IPS-15b (cell line): Measurements from ENCODE around the gene DNASE1L1.

Experiments
- H3K27me3 ChIP-seq: one replicate; pipeline ENCODE4 v1.6.1; 2013; ENCODE audit warnings: low read length; ENCODE audit not compliant: control insufficient read depth, insufficient read depth
- H3K36me3 ChIP-seq: one replicate; pipeline ENCODE4 v1.6.1; 2013; ENCODE audit warnings: low read length; ENCODE audit not compliant: control insufficient read depth, insufficient read depth
- H3K4me1 ChIP-seq: one replicate; pipeline ENCODE4 v1.6.1; 2013; ENCODE audit warnings: mild to moderate bottlenecking, low read length; ENCODE audit not compliant: control insufficient read depth, insufficient read depth
- H3K4me3 ChIP-seq: one replicate; pipeline ENCODE4 v1.5.1; 2013; ENCODE audit warnings: low read depth, low read length
- H3K9ac ChIP-seq: one replicate; pipeline ENCODE4 v1.6.1; 2013; ENCODE audit warnings: low read depth, mild to moderate bottlenecking, low read length
- H3K9me3 ChIP-seq: one replicate; pipeline ENCODE4 v1.6.1; 2013; ENCODE audit warnings: mild to moderate bottlenecking, low read length; ENCODE audit not compliant: control insufficient read depth, insufficient read depth

Gene DNASE1L1

DNA sequence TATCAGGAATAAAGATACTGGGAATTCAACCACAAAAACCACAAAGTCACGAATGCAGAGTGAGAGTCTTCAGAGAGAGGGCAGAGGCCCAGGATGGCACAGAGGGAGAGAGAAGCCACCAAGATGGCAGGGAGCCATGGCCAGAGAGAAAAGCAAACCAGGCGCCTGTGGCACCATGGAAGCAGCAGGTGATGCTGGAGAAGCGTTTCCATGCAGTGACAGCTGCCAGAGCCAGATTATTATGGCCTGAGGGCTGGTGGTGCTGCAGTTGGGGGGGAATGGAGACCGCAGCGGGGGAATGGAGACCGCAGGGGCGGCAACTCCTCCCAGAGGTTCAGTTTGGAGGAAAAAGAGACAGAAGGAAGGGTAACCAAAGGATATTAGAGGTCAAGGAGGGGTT is 8.1 kb upstream of the DNASE1L1 start:
- H3K9ac ChIP-seq: no peak overlapping the region
- no peaks in the 10 kb centered on the region for H3K9me3 ChIP-seq
- no peaks in the 10 kb centered on the region for H3K4me1 ChIP-seq
- H3K4me3 ChIP-seq: no peak overlapping the region
- H3K27me3 ChIP-seq: no peaks in the 10 kb centered on the region
- H3K36me3 ChIP-seq: peaks cover 14% of the 10 kb centered on the region

DNA sequence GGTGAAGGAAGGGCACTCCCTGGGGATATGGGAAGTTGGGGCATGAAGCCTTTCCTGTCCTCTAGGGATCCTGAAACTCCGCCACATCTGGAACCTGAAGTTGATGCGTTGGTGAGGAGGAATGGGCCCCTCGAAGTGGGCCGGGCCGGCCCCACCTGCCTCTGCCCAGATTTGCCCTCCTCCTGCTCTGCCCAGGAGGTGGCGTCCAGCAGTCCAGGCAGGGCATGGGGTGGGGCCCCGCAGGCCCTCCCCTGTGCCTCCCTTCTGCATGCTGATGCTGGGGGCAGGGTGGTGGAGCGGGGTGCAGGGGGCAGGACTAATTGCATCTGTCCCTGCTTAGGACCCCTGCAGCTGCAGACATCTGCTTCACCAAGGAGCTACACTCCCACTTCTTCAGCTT is 4.1 kb upstream of the DNASE1L1 start:
- peaks cover 4% of the 10 kb centered on the region for H3K9me3 ChIP-seq
- H3K4me3 ChIP-seq: no peak overlapping the region
- H3K9ac ChIP-seq: no peak overlapping the region
- H3K4me1 ChIP-seq: no peaks in the 10 kb centered on the region
- H3K27me3 ChIP-seq: no peaks in the 10 kb centered on the region
- no peaks in the 10 kb centered on the region for H3K36me3 ChIP-seq

DNA sequence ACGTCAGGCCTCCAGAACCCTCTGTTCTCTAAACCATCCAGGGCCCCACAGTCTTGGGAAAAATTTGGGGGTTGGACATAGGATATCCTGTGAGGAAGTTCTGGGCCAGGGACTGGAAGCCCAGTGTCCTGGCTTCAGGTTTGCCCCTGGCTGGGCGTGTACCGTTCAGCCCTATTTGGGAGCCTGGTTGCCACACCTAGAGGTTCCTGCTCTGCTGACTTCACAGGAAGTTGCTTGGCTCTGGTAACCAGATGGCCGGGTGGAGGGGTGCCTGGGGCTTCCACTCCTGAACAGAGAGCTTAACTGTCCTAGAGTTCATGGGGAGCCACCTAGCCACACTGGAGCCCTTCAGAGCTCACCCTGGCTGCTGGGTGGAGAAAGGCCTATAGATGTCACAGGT is 3.4 kb upstream of the DNASE1L1 start:
- no peaks in the 10 kb centered on the region for H3K27me3 ChIP-seq
- H3K9ac ChIP-seq: no peak overlapping the region
- H3K4me3 ChIP-seq: peak overlapping the region; percentile 66
- no peaks in the 10 kb centered on the region for H3K4me1 ChIP-seq
- H3K36me3 ChIP-seq: no peaks in the 10 kb centered on the region
- H3K9me3 ChIP-seq: peaks cover 4% of the 10 kb centered on the region

DNA sequence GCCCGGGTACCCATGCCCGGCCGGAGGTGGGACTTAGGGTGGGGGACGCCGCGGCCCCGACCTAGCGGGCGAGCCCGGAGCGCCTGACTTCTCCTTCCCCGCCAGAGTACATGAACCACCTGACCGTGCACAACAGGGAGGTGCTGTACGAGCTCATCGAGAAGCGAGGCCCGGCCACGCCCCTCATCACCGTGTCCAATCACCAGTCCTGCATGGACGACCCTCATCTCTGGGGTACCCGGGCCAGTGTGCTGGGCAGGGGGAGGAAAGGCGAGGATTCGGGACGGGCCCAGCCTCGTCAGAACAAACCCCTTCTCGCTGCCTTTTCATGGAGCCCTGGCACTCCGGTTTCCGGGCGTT is 2.9 kb upstream of the DNASE1L1 start:
- Histone ChIP-seq H3K4me1 (no peaks in the 10 kb centered on the region), H3K9me3 (peaks cover 4% of the 10 kb centered on the region), H3K36me3 (no peaks in the 10 kb centered on the region), H3K27me3 (no peaks in the 10 kb centered on the region), H3K9ac (peak overlapping the region; percentile 24), H3K4me3 (peak overlapping the region; percentile 66)

DNA sequence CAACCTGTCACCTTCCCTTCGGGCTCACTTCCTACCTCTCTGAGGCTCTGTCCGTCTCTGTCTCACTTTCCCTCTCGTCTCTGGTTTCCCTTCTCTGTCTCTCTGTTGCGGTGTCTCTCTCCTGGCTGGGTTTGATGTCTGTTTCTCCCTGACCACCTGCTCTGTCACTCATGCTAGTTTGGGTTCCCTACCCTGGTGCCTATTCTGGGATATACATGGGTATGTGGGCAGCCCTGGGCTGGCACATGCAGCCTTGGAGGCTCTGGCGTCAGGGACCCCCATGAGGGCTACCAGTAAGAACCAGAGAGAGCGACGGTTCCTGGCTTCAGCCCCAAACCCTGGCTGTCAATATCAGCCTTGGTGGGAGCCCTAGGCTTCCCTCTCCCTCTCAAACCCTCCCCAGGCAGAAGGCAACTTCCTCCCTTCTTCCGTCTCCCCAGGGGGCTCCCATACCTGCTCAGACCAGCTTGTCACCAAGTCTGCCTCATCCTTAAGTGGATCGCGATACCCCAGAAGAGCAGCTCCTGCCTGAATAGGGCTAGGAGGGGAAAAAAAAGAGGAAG is 314 bp downstream of the DNASE1L1 start:
- peaks cover 7% of the 10 kb centered on the region for H3K9me3 ChIP-seq
- no peaks in the 10 kb centered on the region for H3K36me3 ChIP-seq
- no peaks in the 10 kb centered on the region for H3K4me1 ChIP-seq
- peak overlapping the region; percentile 50 for H3K4me3 ChIP-seq
- no peak overlapping the region for H3K9ac ChIP-seq
- H3K27me3 ChIP-seq: no peaks in the 10 kb centered on the region

DNA sequence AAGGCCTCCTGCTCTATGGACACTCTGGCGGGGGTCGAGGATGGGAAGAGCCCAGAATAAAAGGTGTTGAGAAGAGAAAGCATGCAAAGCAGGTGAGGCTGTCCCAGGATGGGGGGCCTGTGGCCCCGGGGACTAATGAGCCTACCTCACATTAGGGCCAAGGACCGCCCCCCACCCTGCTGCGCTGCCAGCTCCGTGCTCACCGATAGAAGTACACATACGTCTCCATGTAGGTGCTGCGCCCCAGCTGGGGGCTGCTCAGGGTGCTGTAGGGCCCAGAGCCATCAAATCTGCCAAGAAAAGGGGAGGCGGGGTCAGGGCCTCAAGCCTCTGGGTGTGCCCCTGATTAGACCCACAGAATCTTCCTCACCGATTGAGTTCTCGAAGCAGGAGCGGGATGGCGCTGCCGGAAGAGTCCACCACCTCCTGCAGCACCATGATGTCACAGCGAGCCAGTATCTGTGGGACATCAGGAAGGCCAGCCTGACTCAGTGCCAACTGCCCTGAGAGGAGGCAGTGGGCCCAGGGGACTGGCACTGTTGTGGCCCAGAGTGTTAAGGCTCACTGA is 4.3 kb downstream of the DNASE1L1 start:
- Histone ChIP-seq H3K9me3 (peaks cover 7% of the 10 kb centered on the region), H3K27me3 (no peaks in the 10 kb centered on the region), H3K36me3 (peaks cover 4% of the 10 kb centered on the region), H3K4me3 (no peak overlapping the region), H3K9ac (no peak overlapping the region), H3K4me1 (no peaks in the 10 kb centered on the region)

DNA sequence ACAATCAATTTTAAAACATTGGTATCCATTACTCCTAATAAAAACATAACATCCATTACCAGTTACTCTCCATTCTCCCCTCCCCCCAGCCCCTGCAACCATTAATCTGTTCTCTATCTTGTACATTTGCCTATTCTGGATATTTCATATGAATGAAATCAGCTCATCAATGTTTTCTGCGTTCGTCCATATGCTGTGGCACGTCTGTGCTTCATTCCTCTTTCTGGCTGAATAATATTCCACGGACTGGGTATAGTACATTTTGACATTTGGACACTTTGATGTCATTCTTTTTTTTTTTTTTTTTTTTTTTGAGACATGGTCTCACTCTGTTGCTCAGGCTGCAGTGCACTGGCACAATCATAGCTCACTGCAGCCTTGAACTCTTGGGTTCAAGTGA is 5.2 kb downstream of the DNASE1L1 start:
- peaks cover 13% of the 10 kb centered on the region for H3K36me3 ChIP-seq
- H3K27me3 ChIP-seq: no peaks in the 10 kb centered on the region
- no peak overlapping the region for H3K9ac ChIP-seq
- H3K4me3 ChIP-seq: no peak overlapping the region
- H3K9me3 ChIP-seq: peaks cover 5% of the 10 kb centered on the region
- peaks cover 2% of the 10 kb centered on the region for H3K4me1 ChIP-seq

DNA sequence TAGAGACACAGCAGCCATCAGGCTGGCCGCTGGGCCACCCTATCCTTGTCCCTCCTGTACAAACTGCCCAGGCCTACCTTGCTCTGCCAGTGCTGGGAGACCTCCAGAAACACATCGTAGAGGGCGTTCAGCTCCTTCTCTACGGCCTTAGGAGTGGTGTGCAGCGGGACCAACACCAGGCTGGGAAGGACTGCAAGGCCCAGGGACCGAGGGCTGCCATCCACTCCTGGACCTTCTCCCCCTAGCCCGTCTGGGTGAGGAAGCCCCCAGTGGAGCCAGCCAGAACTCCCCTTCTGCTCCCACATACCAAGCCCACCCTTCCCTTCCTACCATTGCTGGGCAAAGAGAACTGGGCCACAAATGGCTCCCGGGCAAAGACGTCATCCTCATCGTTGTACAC is 5.9 kb downstream of the DNASE1L1 start:
- H3K27me3 ChIP-seq: no peaks in the 10 kb centered on the region
- no peak overlapping the region for H3K4me3 ChIP-seq
- peaks cover 3% of the 10 kb centered on the region for H3K9me3 ChIP-seq
- peaks cover 2% of the 10 kb centered on the region for H3K4me1 ChIP-seq
- no peak overlapping the region for H3K9ac ChIP-seq
- H3K36me3 ChIP-seq: peaks cover 14% of the 10 kb centered on the region

DNA sequence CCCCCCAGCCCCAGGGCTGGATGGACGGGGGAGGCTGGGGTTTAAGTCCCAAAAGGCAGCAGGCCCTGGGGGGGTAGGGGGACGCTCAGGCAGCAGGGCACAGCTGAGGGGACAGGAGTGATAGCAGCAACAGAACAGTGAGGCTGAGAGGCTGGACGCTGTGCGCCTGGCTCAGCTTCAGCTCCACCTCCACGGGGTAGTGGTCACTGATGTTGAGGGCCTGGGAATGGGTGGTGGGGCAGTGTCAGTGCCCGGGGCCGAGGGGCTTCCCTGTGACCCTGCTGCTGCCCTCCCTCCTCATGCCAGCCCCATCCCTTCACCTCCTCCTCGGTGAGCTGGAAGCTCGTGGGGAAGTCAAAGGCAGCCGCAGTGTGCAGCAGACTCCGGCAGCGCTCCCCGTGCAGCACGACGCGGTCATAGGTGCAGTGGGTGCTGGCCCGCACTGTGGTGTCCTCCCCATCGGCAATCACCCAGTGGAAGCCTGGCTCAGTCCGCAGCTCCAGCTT is 6.4 kb downstream of the DNASE1L1 start:
- peaks cover 14% of the 10 kb centered on the region for H3K36me3 ChIP-seq
- H3K4me1 ChIP-seq: peaks cover 2% of the 10 kb centered on the region
- no peak overlapping the region for H3K4me3 ChIP-seq
- no peak overlapping the region for H3K9ac ChIP-seq
- peaks cover 3% of the 10 kb centered on the region for H3K9me3 ChIP-seq
- no peaks in the 10 kb centered on the region for H3K27me3 ChIP-seq

DNA sequence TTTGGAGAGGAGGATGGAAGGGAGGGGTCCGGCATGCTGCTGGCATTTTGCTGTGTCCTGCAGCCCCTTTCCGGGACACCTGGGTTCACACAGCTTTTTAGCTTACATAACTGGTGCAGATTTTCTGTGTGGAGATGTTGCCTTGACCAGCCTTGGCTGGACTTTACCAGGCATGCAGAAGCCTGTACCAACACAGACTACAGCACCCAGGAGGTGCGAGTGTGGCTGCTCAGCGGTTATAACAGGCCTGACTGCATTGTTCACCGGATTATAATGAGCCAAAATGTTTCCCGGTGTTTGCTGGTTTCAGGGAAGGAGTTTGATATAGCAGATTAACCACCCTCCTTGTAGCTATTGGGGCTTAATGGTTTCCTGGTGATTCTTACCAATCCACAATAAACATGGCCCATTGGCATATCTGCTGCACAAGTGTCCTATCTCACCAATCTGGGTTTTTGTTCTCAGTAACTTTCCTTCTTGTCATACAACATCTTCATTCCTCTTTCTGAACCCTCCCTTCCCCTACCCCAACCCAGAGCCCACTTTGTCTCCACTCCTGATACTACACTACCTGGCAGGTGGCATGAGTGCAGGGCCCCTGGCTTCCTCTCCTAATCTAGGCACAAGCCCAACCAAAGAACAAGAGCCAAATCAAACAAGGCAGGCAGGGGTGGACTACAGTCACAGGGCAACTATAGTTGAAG is 7.0 kb downstream of the DNASE1L1 start:
- Histone ChIP-seq H3K4me3 (no peak overlapping the region), H3K9ac (no peak overlapping the region), H3K4me1 (peaks cover 2% of the 10 kb centered on the region), H3K9me3 (peaks cover 3% of the 10 kb centered on the region), H3K27me3 (no peaks in the 10 kb centered on the region), H3K36me3 (peaks cover 14% of the 10 kb centered on the region)

DNA sequence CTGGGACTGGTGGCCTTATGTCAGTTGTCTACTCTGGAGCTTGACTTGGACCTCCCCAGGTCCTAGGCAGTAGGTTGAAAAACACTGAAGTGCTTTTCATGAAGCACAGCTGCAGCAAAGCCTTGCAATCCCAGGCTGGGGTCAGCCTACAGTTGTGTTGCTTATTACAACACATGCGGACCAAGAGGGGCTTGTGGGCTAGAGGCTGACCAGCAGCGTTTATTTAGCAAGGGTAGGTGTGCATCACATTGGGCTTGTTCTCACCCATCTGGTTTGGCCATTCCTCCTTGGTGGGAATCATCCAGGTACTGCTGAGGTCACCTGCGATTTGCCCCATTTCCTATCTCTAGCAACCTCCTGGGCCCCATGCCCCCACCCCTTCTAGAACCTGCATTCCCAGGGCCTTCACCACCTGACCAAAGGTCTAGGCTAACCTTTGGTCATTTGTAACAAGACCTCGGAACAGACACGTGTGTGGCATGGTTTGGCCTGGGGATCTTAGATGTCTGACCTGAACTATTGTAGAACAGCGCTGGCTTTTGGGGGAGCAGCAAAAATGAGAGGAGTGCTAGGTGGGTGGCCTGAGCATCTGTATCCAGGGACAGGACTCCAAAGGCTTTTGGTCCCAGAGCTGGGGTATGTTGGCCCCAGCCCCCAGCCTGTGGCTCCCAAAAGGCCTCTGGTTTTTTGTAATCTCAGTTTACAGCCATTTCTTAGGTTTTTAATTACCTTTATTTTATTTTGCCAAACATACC is 7.8 kb downstream of the DNASE1L1 start:
- Histone ChIP-seq H3K4me1 (peaks cover 2% of the 10 kb centered on the region), H3K4me3 (no peak overlapping the region), H3K27me3 (no peaks in the 10 kb centered on the region), H3K9me3 (no peaks in the 10 kb centered on the region), H3K9ac (no peak overlapping the region), H3K36me3 (peaks cover 14% of the 10 kb centered on the region)
